HS-27A (cell line): Measurements from ENCODE around the gene ASIC4.

Source experiments
- DNase-seq: peaks from one replicate; pipeline ENCODE4 v3.0.0-alpha.2; 2012; ENCODE audit warnings: low read depth, missing footprints

Gene ASIC4

DNA sequence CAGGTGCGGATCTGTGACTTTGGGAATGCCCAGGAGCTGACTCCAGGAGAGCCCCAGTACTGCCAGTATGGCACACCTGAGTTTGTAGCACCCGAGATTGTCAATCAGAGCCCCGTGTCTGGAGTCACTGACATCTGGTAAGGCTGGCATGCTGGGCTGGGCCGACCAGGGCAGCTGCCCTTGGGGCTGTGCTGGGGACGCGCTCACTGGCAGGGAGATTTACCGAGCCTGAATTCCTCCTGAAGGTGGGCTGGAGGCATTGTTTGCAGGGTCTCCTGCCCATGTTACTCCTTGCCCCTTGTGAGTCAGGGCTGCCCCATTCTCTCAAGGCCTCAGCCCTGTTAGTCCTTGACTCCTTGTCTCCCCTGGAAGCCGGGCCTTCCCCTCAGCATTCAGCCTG, 34.3 kb upstream of the ASIC4 start:
- DNase-seq, result no peak

DNA sequence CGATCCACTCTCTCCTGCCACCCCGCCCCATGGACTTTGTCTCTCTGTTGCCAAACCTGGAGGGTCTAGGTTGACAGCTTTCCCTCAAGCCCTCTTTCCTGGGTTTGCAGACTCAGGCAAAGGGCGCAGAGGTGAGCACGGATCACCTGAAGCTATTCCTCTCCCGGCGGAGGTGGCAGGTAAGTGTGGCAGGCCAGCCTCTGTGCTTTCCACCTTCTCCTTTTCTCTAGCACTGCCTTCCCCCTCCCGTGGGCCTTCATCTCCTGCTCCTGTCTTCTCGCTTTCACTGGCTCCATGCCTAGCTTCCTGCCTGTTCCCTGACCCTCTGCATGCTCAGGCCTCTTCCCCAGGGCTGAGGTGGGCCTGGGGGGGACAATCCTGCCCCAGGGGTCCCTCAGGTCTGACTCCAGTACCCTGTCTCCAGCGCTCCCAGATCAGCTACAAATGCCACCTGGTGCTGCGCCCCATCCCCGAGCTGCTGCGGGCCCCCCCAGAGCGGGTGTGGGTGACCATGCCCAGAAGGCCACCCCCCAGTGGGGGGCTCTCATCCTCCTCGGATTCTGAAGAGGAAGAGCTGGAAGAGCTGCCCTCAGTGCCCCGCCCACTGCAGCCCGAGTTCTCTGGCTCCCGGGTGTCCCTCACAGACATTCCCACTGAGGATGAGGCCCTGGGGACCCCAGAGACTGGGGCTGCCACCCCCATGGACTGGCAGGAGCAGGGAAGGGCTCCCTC, 31.4 kb upstream of the ASIC4 start:
- no peak for DNase-seq

DNA sequence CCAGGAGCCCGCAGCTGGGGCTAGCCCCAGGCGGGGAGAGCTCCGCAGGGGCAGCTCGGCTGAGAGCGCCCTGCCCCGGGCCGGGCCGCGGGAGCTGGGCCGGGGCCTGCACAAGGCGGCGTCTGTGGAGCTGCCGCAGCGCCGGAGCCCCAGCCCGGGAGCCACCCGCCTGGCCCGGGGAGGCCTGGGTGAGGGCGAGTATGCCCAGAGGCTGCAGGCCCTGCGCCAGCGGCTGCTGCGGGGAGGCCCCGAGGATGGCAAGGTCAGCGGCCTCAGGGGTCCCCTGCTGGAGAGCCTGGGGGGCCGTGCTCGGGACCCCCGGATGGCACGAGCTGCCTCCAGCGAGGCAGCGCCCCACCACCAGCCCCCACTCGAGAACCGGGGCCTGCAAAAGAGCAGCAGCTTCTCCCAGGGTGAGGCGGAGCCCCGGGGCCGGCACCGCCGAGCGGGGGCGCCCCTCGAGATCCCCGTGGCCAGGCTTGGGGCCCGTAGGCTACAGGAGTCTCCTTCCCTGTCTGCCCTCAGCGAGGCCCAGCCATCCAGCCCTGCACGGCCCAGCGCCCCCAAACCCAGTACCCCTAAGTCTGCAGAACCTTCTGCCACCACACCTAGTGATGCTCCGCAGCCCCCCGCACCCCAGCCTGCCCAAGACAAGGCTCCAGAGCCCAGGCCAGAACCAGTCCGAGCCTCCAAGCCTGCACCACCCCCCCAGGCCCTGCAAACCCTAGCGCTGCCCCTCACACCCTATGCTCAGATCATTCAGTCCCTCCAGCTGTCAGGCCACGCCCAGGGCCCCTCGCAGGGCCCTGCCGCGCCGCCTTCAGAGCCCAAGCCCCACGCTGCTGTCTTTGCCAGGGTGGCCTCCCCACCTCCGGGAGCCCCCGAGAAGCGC, 30.6 kb upstream of the ASIC4 start:
- no peak for DNase-seq

DNA sequence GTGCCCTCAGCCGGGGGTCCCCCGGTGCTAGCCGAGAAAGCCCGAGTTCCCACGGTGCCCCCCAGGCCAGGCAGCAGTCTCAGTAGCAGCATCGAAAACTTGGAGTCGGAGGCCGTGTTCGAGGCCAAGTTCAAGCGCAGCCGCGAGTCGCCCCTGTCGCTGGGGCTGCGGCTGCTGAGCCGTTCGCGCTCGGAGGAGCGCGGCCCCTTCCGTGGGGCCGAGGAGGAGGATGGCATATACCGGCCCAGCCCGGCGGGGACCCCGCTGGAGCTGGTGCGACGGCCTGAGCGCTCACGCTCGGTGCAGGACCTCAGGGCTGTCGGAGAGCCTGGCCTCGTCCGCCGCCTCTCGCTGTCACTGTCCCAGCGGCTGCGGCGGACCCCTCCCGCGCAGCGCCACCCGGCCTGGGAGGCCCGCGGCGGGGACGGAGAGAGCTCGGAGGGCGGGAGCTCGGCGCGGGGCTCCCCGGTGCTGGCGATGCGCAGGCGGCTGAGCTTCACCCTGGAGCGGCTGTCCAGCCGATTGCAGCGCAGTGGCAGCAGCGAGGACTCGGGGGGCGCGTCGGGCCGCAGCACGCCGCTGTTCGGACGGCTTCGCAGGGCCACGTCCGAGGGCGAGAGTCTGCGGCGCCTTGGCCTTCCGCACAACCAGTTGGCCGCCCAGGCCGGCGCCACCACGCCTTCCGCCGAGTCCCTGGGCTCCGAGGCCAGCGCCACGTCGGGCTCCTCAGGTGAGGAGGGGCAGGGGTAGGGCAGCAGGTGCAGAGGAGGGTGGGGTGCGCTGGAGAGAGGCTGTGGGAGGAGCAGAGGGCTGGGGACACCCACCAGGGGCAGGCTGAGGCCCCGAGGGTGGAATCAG, 29.7 kb upstream of the ASIC4 start:
- no peak for DNase-seq

DNA sequence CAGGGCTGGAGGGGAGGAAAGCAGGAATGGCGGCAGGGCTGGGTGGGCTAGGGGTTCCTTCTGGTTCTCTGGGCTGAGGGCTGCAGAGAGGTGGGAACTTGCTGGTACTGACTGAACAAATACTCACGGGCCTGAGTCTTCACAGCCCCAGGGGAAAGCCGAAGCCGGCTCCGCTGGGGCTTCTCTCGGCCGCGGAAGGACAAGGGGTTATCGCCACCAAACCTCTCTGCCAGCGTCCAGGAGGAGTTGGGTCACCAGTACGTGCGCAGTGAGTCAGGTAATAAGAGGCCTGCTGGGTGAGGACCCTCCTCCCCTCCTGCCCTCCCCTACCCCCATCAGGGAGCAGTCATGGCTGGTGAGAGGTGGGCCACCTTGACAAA, 29.1 kb upstream of the ASIC4 start:
- no peak for DNase-seq

DNA sequence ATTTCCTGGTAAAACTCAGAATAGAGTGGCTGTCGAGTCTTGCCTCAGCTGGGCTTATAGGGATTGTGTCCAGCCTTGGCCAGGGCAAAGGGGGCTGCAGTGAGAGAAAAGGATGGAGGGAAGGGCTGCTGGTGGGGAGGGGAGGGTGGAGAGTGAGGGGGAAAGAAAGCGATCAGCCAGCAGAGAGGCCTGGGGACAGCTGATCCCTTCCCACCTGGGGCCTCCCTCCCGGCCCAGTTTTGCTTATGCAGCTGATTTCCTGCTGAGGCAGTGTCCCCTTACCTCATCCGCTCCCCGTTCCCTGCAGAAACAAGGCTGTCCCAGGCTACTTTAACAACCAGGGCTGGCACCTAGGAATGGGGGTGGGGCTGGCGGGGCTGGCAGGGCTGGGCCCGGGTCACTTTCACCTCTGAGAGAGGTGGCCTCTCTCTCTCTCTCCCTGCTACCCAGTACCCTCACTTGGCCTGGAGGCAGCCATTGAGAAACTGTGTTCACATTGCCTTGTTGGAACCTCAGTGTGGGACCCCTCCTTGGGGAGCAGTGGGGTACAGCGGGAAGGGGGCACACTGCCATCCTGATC, 27.8 kb upstream of the ASIC4 start:
- DNase-seq, result no peak

DNA sequence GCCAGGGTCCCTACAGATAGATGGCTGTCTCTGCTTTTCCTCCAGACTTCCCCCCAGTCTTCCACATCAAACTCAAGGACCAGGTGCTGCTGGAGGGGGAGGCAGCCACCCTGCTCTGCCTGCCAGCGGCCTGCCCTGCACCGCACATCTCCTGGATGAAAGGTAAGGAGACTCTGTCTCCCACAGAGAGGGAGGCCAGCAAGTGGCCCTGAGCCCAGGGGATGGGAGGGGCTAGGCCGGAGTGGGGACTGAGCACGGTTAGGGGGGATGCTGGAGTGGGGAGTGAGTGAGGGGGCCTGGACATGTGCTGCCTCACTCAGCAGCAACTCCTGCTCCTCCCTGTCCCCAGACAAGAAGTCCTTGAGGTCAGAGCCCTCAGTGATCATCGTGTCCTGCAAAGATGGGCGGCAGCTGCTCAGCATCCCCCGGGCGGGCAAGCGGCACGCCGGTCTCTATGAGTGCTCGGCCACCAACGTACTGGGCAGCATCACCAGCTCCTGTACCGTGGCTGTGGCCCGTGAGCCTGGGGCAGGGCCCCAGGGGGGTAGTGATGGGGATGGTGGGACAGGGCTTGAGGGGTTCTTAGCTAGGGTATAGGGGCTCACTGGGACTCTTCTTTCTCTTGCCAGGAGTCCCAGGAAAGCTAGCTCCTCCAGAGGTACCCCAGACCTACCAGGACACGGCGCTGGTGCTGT, 26.0 kb upstream of the ASIC4 start:
- DNase-seq, result no peak

DNA sequence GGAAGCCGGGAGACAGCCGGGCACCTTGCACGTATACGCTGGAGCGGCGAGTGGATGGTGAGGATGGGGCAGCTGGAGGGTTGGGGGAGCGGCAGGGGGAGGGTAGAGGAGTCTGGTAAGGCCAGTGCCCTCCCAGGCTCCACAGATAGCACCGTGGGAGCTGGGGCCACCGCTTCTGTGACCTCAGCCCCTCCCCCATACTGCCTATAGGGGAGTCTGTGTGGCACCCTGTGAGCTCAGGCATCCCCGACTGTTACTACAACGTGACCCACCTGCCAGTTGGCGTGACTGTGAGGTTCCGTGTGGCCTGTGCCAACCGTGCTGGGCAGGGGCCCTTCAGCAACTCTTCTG, 25.5 kb upstream of the ASIC4 start:
- DNase-seq, result no peak

DNA sequence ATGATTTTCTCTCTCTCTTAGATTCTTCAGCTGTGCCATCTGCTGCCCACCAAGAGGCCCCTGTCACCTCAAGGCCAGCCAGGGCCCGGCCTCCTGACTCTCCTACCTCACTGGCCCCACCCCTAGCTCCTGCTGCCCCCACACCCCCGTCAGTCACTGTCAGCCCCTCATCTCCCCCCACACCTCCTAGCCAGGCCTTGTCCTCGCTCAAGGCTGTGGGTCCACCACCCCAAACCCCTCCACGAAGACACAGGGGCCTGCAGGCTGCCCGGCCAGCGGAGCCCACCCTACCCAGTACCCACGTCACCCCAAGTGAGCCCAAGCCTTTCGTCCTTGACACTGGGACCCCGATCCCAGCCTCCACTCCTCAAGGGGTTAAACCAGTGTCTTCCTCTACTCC, 25.0 kb upstream of the ASIC4 start:
- no peak for DNase-seq

DNA sequence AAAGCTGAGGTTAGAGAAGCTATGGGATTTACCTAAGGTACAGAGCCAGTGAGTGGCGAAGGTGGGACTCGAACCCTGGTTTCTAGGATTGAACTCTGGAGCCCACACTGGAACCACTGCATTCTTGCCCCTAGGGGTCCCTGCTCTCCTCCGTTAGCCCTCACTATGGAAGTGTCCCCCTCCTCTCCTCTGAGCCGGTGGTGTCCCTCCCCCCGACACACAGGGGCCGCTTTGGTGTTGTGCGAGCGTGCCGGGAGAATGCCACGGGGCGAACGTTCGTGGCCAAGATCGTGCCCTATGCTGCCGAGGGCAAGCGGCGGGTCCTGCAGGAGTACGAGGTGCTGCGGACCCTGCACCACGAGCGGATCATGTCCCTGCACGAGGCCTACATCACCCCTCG, 24.1 kb upstream of the ASIC4 start:
- no peak for DNase-seq

DNA sequence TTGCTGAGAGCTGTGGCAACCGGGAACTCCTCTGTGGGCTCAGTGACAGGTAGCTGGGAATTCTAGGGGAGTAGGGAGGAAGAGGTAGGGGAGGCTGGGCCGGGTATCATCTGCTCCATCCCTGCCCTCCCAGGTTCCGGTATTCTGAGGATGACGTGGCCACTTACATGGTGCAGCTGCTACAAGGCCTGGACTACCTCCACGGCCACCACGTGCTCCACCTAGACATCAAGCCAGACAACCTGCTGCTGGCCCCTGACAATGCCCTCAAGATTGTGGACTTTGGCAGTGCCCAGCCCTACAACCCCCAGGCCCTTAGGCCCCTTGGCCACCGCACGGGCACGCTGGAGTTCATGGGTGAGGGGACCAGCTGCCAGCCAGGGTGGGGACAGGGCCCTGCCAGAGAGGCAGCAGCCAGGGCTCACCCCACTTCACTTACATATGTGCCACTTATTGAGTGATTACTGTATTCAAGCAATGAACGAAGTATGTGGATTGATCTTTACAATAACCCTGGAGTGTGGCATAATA, 23.6 kb upstream of the ASIC4 start:
- DNase-seq, result no peak

DNA sequence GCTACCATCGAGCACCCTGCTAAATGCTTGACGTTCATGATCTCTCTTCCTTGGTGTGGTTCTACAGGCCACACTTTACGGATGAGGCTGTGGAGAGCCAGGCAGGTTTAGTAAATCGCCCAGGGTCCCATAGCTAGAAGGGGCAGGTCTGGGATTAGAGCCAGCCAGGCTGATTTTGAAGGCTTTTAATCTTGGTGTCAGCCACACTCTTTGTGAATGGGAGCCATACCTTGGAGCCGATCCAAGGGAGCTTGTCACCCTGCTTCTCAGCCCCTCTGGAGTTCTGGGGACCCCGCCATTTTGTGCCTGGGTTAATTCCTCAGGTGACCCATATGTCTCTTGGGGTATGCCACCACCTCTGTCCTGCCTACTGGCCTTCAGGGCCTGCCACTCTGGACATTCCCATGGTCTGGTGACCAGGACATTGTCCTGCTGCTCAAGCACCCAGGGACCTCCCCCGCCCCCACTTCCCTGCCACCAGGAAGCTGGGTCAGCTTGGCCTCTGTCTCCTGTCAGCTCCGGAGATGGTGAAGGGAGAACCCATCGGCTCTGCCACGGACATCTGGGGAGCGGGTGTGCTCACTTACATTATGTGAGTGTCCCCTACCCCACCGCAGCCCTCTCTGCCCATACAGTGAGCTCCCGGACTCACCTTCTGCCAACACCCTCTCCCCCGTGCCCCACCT, 22.9 kb upstream of the ASIC4 start:
- DNase-seq, result no peak

DNA sequence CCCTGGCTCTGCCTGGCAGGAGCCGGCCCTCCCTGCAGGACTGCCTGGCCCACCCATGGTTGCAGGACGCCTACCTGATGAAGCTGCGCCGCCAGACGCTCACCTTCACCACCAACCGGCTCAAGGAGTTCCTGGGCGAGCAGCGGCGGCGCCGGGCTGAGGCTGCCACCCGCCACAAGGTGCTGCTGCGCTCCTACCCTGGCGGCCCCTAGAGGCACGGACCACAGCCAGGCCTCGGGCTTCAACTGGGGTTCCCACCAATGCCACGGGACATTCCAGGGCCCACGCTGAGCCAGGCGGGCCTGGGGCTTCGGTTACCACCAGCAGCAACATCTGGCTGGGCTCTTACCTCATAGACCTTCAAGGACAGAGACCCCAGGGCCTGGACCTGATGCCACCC, 21.7 kb upstream of the ASIC4 start:
- DNase-seq, result no peak

DNA sequence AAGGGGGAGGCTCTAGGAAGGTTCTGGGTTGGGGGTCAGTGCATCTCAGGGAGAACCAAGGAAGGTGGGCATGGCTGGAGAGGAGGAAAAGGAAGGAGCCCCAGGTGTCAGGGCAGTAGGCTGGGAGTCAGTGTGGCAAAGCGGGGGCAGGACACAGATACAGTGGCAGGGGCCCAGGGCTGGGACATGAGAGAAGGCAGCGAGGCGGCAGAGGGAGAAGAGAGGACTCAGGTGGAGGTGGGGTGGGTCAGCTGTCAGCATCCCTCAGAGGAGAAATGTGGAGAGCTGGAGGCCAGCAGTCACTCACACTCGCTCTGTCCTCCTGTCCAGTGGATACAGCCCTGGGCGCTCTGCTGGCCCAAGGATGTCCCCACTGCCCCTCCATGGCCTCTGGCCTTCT, 21.2 kb upstream of the ASIC4 start:
- no peak for DNase-seq

DNA sequence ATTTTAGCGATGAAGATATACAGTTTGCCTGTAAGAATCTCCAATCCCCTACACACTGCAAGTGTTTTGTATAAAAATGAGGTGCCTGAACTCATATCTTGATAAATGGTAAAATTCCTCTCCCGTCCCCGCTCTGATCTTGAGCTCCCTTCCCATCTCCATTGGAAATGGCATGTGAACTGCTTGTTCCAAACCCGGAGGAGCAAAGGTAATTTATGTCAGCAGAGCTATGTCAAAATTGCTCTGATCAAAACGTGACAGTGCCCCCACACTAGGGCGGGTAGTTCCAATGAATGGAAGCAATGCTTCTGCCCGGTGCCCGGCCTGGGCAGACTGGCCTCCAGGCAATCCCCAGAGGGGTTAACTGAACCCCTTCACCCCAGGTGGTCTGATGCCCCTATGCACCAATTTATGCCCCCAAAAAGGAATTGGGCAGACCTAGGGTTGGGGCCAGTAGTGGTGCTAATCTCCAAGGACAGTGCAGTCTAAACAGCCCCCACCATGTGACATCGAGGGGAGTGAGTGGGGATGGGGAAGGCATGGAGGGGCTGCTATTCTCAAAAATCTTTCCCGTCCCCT, 19.2 kb upstream of the ASIC4 start:
- DNase-seq, result no peak

DNA sequence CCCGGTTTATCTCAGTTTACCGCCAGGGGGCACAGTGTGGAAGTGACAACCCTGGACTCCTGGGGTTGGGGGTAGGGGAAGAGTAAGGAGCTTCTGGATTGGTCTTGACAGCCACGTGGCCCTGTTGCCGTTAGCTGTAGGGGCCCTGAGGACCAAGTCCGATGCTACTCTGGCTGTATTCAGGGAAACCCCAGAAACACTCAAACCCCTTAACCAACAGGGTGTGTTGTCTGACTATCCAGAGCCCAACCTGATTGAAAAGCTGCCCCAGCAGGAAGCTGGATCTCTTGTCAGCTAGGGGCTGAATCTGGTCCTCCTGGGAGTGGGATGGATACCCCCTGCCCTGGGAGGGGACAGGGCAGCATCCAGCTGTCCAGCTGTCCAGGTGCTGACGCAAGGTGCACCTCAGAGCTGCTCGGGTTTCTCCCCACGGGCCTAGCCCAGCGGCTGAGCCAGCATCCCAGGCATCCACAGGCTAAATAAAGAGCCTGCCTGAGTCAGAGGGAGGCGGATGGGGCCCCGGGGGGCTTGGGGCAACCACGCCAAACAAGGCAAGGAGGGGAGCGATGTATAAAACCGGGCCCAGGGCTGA, 18.7 kb upstream of the ASIC4 start:
- no peak for DNase-seq

DNA sequence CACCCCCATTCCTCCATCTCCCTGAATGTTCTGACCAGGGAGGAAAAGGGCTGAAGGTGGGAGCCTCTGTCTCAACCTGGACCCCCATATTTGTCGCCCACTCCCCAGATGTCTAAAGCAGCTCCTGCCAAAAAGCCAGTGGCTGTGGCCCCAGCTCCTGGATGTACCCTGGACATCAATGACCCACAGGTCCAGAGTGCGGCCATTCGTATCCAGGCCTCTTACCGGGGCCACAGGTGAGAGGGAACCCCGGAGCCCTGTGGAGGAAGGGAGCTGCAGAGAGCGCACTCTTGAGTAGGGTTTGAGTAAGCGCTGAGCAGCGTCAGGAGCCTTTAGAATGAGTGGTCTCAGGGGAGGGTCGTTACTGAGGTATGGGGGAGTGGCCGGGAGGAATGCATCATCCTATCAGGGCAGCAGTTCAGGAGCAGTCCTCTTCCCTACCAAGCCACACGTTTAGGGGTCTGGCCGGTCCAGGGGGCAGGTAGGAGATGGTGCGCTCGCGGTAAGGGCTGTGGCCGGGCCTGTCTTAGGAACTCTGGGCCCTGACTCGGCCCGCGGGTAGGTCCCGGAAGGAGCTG, 17.9 kb upstream of the ASIC4 start:
- no peak for DNase-seq

DNA sequence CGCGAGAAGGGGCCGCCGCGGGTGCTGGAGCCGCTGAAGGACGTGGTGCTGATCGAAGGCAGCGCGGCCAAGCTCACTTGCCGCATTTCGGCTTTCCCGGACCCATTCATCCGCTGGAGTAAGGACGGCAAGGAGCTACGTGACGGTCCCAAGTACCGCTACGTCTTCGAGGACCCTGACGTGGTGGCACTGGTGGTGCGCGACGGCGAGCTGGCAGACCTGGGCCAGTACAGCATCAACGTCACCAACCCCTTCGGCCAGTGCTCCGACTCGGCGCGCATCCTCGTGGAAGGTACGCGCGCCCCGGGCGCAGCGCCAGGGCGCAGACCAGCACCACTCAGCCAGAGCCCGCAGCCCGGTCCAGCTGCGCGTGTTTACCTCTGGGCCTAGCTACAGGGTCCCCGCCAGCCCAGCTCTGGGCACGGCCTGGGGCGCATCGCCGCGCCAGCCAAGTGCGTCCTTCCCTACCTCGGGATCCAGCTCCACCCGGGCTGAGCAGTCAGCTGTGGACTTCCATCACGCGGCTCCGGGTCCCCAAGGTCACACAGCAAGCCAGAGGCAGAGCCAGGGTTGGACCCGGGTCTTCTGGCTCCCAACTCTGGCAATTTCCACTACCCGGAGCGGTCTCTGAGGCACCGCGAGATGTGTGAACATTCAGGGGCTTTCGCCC, 17.3 kb upstream of the ASIC4 start:
- DNase-seq, result no peak
